ENCODE data around the gene GNPDA1.

GNPDA1 gene

GRCh38 chr5:142000704-142001484 is 11.9 kb downstream of the GNPDA1 start:
- Histone ChIP-seq H3K27me3 (ENCODE audit: insufficient read depth, poor library complexity, severe bottlenecking) (no peaks in the 10 kb centered on the region), H3K36me3 (ENCODE audit: low read depth) (peaks cover 55% of the 10 kb centered on the region)
- no peak; the same call in 2 of the 3 replicates for ATAC-seq (ENCODE audit: low read depth)

GRCh38 chr5:142000173-142000572 is 12.7 kb downstream of the GNPDA1 start:
- Histone ChIP-seq H3K4me3 (ENCODE audit: severe bottlenecking) (no peak overlapping the region), H3K36me3 (ENCODE audit: low read depth) (peaks cover 48% of the 10 kb centered on the region), H3K27me3 (ENCODE audit: insufficient read depth, poor library complexity, severe bottlenecking) (no peaks in the 10 kb centered on the region), H3K4me1 (ENCODE audit: insufficient read depth, poor library complexity, severe bottlenecking) (peaks cover 11% of the 10 kb centered on the region), H3K9me3 (ENCODE audit: severe bottlenecking) (no peaks in the 10 kb centered on the region), H3K27ac (ENCODE audit: poor library complexity, severe bottlenecking) (no peak overlapping the region)
- TF ChIP-seq, protein P1, sequence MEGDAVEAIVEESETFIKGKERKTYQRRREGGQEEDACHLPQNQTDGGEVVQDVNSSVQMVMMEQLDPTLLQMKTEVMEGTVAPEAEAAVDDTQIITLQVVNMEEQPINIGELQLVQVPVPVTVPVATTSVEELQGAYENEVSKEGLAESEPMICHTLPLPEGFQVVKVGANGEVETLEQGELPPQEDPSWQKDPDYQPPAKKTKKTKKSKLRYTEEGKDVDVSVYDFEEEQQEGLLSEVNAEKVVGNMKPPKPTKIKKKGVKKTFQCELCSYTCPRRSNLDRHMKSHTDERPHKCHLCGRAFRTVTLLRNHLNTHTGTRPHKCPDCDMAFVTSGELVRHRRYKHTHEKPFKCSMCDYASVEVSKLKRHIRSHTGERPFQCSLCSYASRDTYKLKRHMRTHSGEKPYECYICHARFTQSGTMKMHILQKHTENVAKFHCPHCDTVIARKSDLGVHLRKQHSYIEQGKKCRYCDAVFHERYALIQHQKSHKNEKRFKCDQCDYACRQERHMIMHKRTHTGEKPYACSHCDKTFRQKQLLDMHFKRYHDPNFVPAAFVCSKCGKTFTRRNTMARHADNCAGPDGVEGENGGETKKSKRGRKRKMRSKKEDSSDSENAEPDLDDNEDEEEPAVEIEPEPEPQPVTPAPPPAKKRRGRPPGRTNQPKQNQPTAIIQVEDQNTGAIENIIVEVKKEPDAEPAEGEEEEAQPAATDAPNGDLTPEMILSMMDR (IDR thresholded peaks at IDR 0.05; ENCODE audit: poor library complexity, severe bottlenecking): no peak
- ATAC-seq (ENCODE audit: low read depth) (no peak), DNase-seq (ENCODE audit: low spot score) (no peak)

More at GRCh38 chr5:142000704-142001484, 11.9 kb downstream of the GNPDA1 start:
- Histone ChIP-seq H3K4me3 (ENCODE audit: severe bottlenecking) (no peak overlapping the region), H3K4me1 (ENCODE audit: insufficient read depth, poor library complexity, severe bottlenecking) (peaks cover 11% of the 10 kb centered on the region), H3K27ac (ENCODE audit: poor library complexity, severe bottlenecking) (no peak overlapping the region), H3K9me3 (ENCODE audit: severe bottlenecking) (no peaks in the 10 kb centered on the region)
- TF ChIP-seq, protein P1 (IDR thresholded peaks at IDR 0.05; ENCODE audit: poor library complexity, severe bottlenecking): peak; percentile 26
- DNase-seq (ENCODE audit: low spot score): no peak

- TF ChIP-seq, protein P1 (IDR thresholded peaks at IDR 0.05; ENCODE audit: poor library complexity, severe bottlenecking): no peak
- no peak for DNase-seq (ENCODE audit: low spot score)
- Histone ChIP-seq H3K4me1 (ENCODE audit: insufficient read depth, poor library complexity, severe bottlenecking) (no peaks in the 10 kb centered on the region), H3K27ac (ENCODE audit: poor library complexity, severe bottlenecking) (no peak overlapping the region), H3K9me3 (ENCODE audit: severe bottlenecking) (no peaks in the 10 kb centered on the region), H3K27me3 (ENCODE audit: insufficient read depth, poor library complexity, severe bottlenecking) (no peaks in the 10 kb centered on the region), H3K36me3 (ENCODE audit: low read depth) (peaks cover 30% of the 10 kb centered on the region), H3K4me3 (ENCODE audit: severe bottlenecking) (no peak overlapping the region)
- no peak for ATAC-seq (ENCODE audit: low read depth)
Measured at GRCh38 chr5:141997358-141997960, 15.4 kb downstream of the GNPDA1 start.

GRCh38 chr5:141995656-141996055 is 17.2 kb downstream of the GNPDA1 start:
- no peak for DNase-seq (ENCODE audit: low spot score)
- H3K27ac ChIP-seq (ENCODE audit: poor library complexity, severe bottlenecking): no peak overlapping the region
- H3K4me3 ChIP-seq (ENCODE audit: severe bottlenecking): no peak overlapping the region
- H3K4me1 ChIP-seq (ENCODE audit: insufficient read depth, poor library complexity, severe bottlenecking): no peaks in the 10 kb centered on the region
- peaks cover 26% of the 10 kb centered on the region for H3K36me3 ChIP-seq (ENCODE audit: low read depth)
- no peaks in the 10 kb centered on the region for H3K9me3 ChIP-seq (ENCODE audit: severe bottlenecking)
- ATAC-seq (ENCODE audit: low read depth): no peak
- TF ChIP-seq, protein P1 (IDR thresholded peaks at IDR 0.05; ENCODE audit: poor library complexity, severe bottlenecking): no peak
- H3K27me3 ChIP-seq (ENCODE audit: insufficient read depth, poor library complexity, severe bottlenecking): no peaks in the 10 kb centered on the region
